GDM1 (cell line): Measurements from ENCODE around the gene CLEC18C.
"Not testable (repeated sequence)": the region's sequence is repeated elsewhere in the genome, so short reads cannot be mapped to it uniquely, and the experiment has no call there.

ENCODE experiments used
- DNase-seq: peaks from one replicate; lab custom pipeline; 2025; lab: John Stamatoyannopoulos, UW

Gene CLEC18C

GRCh38 chr16:70159355-70160348 is 13.9 kb upstream of the CLEC18C start:
- no peak for DNase-seq

- DNase-seq = no peak
Observed at GRCh38 chr16:70160388-70160787, 13.2 kb upstream of the CLEC18C start.

- no peak for DNase-seq
Observed at GRCh38 chr16:70160821-70161220, 12.8 kb upstream of the CLEC18C start.

- no peak for DNase-seq
Observed at GRCh38 chr16:70161350-70161749, 12.2 kb upstream of the CLEC18C start.

GRCh38 chr16:70162041-70162451 is 11.5 kb upstream of the CLEC18C start:
- no peak for DNase-seq

- DNase-seq = no peak
Observed at GRCh38 chr16:70163596-70163995, 10.0 kb upstream of the CLEC18C start.

GRCh38 chr16:70166688-70167087 is 6.9 kb upstream of the CLEC18C start:
- DNase-seq = not testable (repeated sequence)

- DNase-seq = not testable (repeated sequence)
Observed at GRCh38 chr16:70173916-70174315, 329 bp downstream of the CLEC18C start.

- DNase-seq = not testable (repeated sequence)
Observed at GRCh38 chr16:70174387-70174932, 873 bp downstream of the CLEC18C start.

- not testable (repeated sequence) for DNase-seq
Observed at GRCh38 chr16:70187858-70188607, 14.4 kb downstream of the CLEC18C start.

- not testable (repeated sequence) for DNase-seq
Observed at GRCh38 chr16:70188608-70188915, 15.0 kb downstream of the CLEC18C start.

- DNase-seq = not testable (repeated sequence)
Observed at GRCh38 chr16:70190574-70190973, 17.0 kb downstream of the CLEC18C start.

- not testable (repeated sequence) for DNase-seq
Observed at GRCh38 chr16:70196683-70197300, 23.2 kb downstream of the CLEC18C start.

- peak; percentile 7 for DNase-seq
Observed at GRCh38 chr16:70197611-70198010, 24.0 kb downstream of the CLEC18C start.

GRCh38 chr16:70198230-70198629 is 24.6 kb downstream of the CLEC18C start:
- DNase-seq = not testable (repeated sequence)

GRCh38 chr16:70198666-70199065 is 25.1 kb downstream of the CLEC18C start:
- DNase-seq = not testable (repeated sequence)

- DNase-seq = not testable (repeated sequence)
Observed at GRCh38 chr16:70199170-70199569, 25.6 kb downstream of the CLEC18C start.

GRCh38 chr16:70200063-70200462 is 26.5 kb downstream of the CLEC18C start:
- not testable (repeated sequence) for DNase-seq

- DNase-seq = not testable (repeated sequence)
Observed at GRCh38 chr16:70203508-70203907, 29.9 kb downstream of the CLEC18C start.

GRCh38 chr16:70204010-70204409 is 30.4 kb downstream of the CLEC18C start:
- DNase-seq = not testable (repeated sequence)

- not testable (repeated sequence) for DNase-seq
Observed at GRCh38 chr16:70204668-70205405, 31.2 kb downstream of the CLEC18C start.
